DMS53 (cell line): Measurements from ENCODE around the gene PRKAG2.
"Not testable (repeated sequence)": the region's sequence is repeated elsewhere in the genome, so short reads cannot be mapped to it uniquely, and the experiment has no call there.

Source experiments
- DNase-seq: peaks from one replicate; lab custom pipeline; 2025; lab: John Stamatoyannopoulos, UW

PRKAG2 gene

GRCh38 chr7:151786241-151786640 is 90.7 kb downstream of the PRKAG2 start:
- no peak for DNase-seq

- DNase-seq, result no peak
Observed at GRCh38 chr7:151785681-151785965, 91.3 kb downstream of the PRKAG2 start.

DNA sequence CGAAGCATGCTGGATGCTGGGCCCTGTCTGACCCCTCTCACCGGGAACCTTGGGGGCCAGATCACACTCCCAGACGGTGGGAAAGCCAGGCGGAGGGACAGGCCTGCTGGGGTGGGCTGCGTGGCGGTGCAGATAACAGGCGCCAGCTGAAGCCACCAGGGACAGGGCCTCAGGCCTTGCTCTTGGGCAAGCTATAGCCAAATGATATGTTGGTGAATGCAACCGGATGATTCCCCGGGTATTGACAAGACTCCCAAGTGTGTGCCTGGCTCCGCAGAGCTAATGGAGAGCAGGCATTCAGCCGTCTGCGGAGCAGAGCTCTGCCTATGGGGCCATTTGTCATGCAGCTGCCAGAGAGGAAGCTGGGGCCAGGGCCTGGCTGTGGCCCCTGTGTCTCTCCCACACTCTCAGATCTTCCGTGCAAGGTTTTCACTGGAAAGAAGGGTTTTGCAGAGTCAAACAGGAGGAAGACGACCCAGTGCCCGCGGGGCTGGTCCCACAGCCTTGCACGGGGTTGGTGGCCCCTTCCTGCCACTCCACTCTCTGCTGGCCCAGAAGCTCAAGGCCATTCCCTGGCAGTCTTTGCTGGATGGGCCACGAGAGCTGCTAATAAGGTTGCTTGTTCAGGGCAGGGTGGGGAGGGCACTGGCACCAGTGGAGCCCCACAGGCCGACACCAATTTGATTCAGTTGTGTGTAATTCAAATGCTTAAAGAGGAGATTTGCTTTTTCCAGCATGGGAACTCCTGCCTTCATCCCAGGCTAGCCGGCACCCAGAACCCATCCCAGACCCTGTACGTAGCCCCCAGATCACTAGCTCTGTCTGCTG is 91.8 kb downstream of the PRKAG2 start:
- DNase-seq, result no peak

GRCh38 chr7:151783958-151784575 is 92.8 kb downstream of the PRKAG2 start:
- DNase-seq, result no peak

- DNase-seq, result peak; percentile 92
Observed at GRCh38 chr7:151782598-151783448, 94.1 kb downstream of the PRKAG2 start.

DNA sequence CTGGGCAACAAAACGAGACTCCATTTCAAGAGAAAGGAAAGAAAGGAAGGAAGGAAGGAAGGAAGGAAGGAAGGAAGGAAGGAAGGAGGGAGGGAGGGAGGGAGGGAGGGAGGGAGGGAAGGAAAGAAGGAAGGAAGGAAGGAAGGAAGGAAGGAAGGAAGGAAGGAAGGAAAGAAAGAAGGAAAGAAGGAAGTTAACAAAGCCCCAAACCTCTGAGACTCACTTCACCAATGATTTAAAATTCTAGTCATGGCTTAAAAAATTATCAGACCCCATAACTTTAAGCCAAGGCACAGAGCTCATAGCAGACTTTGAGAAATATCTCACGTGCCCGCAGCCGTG is 94.7 kb downstream of the PRKAG2 start:
- DNase-seq, result not testable (repeated sequence)

DNA sequence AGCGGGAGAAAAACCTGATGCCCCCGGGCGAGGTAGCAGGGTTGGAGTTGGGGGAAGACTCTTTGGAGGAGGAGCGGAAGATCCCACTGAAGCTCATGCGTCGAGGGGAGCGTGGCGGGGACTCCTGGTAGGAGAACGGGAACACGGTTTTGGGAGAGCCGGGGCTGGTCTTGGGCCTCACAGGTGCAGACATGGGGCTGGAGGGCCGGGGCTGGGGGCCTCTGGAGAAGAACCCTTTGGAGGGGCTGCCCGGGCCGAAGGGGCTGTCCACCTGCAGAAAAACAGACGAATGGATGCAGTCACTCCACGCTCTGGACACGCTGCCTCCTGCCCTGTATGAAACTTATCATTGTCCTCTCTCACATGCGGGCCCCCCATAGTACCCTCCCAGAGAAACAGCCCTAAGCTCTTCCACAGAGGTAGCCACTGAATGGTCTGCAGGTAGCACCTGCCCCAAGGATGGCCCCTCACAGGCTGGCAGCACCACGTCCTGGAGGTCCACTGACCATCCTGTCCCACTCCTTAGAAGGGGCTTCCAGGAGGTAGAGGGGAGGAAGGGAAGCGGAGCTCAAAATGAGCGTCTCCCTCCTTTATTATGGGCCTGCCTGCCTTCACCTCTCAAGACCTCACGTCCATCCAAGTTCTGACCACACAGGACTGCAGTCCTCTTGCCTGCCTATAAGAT is 95.6 kb downstream of the PRKAG2 start:
- DNase-seq, result no peak

DNA sequence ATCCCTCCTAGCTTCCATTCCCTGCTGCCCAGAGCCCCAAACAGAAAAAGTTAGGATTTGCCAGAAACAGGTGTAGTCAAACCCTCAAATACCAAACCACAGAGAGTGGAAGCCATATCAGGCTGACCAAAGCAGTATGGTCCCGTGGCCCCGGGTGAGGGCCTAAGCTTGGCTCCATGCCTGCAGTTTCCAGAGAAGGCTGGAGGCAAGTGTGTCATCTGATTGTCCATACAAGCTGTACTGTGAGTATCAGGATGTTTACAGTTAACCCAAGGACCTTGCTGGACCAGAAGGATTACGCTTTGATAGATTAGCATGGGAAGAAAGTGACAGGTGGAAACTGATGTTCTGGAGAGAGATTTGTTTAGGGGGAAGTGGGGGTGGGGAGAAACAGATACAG is 96.3 kb downstream of the PRKAG2 start:
- peak; percentile 67 for DNase-seq

DNA sequence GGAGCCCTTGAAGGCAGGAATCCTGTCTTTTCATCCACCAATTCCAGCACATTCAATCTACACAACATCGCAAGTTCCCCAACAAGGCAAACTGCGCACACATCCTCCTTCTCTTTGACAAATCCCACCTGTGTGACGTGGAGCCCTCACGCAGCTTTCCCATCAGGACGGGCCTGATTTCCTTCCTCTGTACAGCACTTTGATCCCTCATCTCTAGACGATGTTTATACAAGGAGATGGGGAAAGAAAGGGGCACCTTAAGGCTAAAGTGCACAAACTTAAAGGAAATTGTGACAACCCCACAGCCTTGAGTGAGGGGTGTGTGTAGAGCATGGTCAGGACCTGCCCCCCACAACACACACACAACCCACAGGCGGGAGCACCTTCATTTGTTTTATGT is 97.2 kb downstream of the PRKAG2 start:
- DNase-seq, result no peak

GRCh38 chr7:151779255-151779654 is 97.7 kb downstream of the PRKAG2 start:
- DNase-seq, result no peak

GRCh38 chr7:151777908-151778670 is 98.8 kb downstream of the PRKAG2 start:
- DNase-seq, result no peak

DNA sequence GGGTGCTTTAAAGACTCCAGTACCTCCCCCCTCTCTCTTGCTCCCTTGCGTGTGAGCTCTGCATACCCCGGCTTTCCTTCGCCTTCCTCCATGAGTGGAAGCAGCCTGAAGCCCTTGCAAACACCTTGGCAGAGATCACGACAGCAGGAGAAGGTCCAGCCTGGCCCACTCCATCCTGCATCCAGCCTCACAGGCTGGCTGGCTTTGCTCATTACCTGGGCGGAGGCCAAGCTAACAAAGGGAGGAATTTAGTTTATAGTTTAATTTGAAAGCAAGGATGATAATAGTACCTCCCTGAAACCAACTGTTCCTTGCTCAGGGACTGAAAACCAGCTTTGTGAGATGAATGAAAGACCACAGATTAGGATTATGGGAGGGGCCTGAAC is 99.4 kb downstream of the PRKAG2 start:
- no peak for DNase-seq

GRCh38 chr7:151776876-151777494 is 99.9 kb downstream of the PRKAG2 start:
- DNase-seq, result no peak

GRCh38 chr7:151776446-151776845 is 100.5 kb downstream of the PRKAG2 start:
- no peak for DNase-seq

DNA sequence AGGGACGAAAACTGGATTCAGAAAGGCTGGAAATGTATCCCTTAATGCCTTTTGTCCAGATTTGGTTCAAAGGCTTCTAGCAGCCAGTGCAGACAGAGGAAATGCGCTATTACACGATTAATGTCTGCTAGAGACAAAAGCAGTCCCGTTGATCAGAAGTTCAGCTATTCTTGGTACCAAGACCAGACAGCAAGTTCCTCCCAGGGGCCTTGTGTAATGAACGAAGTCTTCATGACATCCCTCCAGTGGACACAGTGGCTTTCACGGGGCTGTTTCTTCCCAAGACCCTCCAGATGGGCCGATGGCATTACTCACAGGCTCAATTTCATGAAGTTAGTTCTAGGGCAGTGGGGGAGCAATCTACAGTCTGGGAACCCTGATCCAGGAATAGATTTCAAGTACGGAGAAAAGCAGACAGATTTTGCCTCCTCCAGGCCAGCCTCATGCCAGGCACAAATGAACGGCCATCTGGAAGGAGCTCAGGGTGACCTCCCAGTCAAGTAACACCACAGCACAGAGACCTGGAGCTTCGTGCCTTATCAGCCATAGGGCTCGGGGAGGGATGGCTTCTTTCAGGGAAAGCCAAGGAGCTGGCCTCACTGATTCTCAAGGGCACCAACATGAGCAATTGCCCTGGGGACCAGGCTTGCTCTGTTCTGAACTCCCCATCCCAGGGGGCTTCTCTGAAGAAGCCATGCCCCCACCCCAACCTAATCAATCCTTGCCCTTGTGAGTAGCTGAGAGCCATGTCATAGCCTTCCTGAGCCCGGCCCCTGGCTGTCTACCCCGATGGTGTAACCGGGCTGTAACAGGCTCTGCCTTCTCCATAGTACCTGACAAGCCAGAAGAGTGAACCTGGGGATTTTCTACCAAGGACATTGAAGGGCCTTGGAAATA is 101.1 kb downstream of the PRKAG2 start:
- DNase-seq, result no peak

DNA sequence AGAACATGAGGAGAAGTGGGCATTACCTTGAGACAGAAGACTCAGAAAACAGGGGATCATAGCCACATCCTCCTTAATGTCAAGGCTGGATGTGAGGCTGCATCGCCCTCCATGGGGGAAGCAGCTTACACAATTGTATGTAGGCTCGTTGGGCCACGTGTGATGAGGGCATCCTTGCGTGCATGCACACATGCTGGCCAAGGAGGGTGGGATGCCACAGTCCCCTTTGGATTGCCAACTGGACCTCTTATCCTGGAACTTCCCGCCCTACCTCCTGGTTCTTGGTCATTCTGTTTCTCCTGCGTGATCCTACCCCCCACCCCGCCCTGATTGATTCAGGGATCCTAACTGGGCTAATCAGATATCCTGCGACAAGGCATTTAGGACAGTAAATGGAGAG is 102.0 kb downstream of the PRKAG2 start:
- no peak for DNase-seq

DNA sequence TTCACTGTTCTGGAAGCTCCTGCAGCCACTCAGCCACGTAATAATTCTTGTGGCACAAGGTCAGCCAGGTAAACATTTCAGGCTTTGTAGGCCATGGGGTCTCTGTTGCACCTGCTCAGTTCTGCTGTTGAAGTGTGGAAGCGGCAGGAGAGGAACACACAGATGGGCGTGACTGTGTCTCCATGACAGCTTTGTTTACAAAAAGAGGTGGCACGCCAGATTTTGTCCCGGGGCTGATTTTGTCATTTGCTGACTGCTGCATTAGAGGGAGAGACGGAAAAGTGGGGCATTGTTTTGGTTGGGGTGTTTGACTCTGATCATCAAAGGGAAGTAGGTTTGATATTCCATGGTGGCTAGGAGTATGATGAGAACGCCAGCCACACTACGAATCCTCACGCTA is 103.1 kb downstream of the PRKAG2 start:
- DNase-seq, result peak; percentile 86

- no peak for DNase-seq
Observed at GRCh38 chr7:151770232-151770631, 106.7 kb downstream of the PRKAG2 start.

DNA sequence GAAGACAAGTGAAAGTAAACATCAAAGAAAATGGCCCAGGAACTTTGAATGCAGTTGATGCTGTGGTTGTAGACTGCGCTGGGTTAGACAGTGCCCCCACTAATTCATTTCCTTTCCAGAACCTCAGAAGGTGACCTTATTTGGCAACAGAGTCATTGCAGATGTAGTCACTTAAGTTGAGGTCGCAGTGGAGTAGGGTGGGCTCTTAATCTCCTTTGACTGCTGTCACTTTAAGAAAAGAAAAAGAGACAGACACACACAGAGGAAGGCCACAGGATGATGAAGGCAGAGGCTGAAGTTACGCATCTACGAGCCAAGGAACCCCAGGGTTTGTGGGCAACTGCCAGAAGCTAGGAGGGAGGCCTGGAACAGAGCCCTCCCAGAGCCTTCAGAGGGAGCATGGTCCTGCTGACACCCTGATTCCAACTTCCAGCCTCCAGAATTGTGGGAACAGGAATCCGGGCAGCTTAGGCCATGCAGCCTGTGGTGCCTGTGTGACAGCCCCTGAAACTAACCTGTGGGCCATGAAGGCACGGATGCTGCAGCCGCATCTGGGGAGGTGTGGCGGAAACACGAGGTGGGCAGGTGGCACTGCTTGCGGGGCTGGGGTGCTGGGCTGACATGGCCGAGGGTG is 107.6 kb downstream of the PRKAG2 start:
- no peak for DNase-seq

DNA sequence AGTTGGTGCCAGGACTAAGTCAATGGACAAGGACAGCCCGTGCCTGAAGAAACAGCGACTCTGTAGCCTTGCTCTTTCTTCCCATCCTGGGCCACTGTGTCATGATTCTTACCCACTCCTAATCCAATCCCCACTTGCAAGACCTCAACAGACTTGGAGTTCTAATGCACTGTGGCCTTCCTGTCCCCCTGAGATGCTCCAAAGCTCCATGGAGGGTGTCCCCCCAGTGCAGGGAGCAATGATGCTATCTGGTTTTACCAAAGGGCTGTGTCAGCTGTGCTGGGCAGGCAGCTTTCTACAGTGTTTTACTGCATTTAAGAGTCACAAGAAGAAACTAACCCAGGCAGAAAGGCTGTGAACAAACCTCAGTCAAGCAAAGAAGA is 108.1 kb downstream of the PRKAG2 start:
- no peak for DNase-seq
